ENCODE measurements around the gene CTSD.

Gene CTSD

GRCh38 chr11:1745701-1746320 is 17.9 kb downstream of the CTSD start:
- DNase-seq (ENCODE audit: low read depth in 2 of 3, low spot score in 1 of 3) = no peak

- DNase-seq (ENCODE audit: low read depth in 2 of 3, low spot score in 1 of 3) = no peak
These were observed 18.6 kb downstream of the CTSD start for GRCh38 chr11:1744891-1745700.

- DNase-seq (ENCODE audit: low read depth in 2 of 3, low spot score in 1 of 3) = no peak
These were observed 19.4 kb downstream of the CTSD start for GRCh38 chr11:1744137-1744886.

- DNase-seq (ENCODE audit: low read depth in 2 of 3, low spot score in 1 of 3) = no peak
These were observed 20.1 kb downstream of the CTSD start for GRCh38 chr11:1743585-1744136.

GRCh38 chr11:1742869-1743584 is 20.7 kb downstream of the CTSD start:
- no peak for DNase-seq (ENCODE audit: low read depth in 2 of 3, low spot score in 1 of 3)

GRCh38 chr11:1742371-1742770 is 21.4 kb downstream of the CTSD start:
- DNase-seq (ENCODE audit: low read depth in 2 of 3, low spot score in 1 of 3) = no peak

GRCh38 chr11:1741741-1742140 is 22.0 kb downstream of the CTSD start:
- DNase-seq (ENCODE audit: low read depth in 2 of 3, low spot score in 1 of 3) = no peak

- DNase-seq (ENCODE audit: low read depth in 2 of 3, low spot score in 1 of 3) = no peak
These were observed 22.8 kb downstream of the CTSD start for GRCh38 chr11:1740786-1741530.

- DNase-seq (ENCODE audit: low read depth in 2 of 3, low spot score in 1 of 3) = no peak
These were observed 24.2 kb downstream of the CTSD start for GRCh38 chr11:1739576-1739975.

GRCh38 chr11:1738380-1738779 is 25.3 kb downstream of the CTSD start:
- no peak for DNase-seq (ENCODE audit: low read depth in 2 of 3, low spot score in 1 of 3)

GRCh38 chr11:1737080-1737757 is 26.5 kb downstream of the CTSD start:
- DNase-seq (ENCODE audit: low read depth in 2 of 3, low spot score in 1 of 3) = no peak

GRCh38 chr11:1736447-1736992 is 27.2 kb downstream of the CTSD start:
- no peak for DNase-seq (ENCODE audit: low read depth in 2 of 3, low spot score in 1 of 3)

- DNase-seq (ENCODE audit: low read depth in 2 of 3, low spot score in 1 of 3) = no peak
These were observed 28.5 kb downstream of the CTSD start for GRCh38 chr11:1735271-1735670.

GRCh38 chr11:1734641-1735081 is 29.1 kb downstream of the CTSD start:
- no peak for DNase-seq (ENCODE audit: low read depth in 2 of 3, low spot score in 1 of 3)

- DNase-seq (ENCODE audit: low read depth in 2 of 3, low spot score in 1 of 3) = no peak
These were observed 29.7 kb downstream of the CTSD start for GRCh38 chr11:1733716-1734640.

- DNase-seq (ENCODE audit: low read depth in 2 of 3, low spot score in 1 of 3) = no peak
These were observed 30.6 kb downstream of the CTSD start for GRCh38 chr11:1733009-1733715.

- DNase-seq (ENCODE audit: low read depth in 2 of 3, low spot score in 1 of 3) = no peak
These were observed 31.2 kb downstream of the CTSD start for GRCh38 chr11:1732418-1733008.
